Sigmoid colon (tissue), 3 donors: ENCODE measurements around the gene WRAP73.

Experiments
- POLR2A ChIP-seq, 2 donors: fragments of 450-650 bp; IDR thresholded peaks; one replicate each; pipeline ENCODE4 v1.6.1; 2016; ENCODE audit warnings: antibody characterized with exemption in 2 of 2, mild to moderate bottlenecking in 2 of 2, moderate library complexity in 2 of 2
- TF ChIP-seq, protein P1 (sequence below), 4 experiments: fragments of 450-650 bp in 3 of 4; fragments of 200-600 bp in 1 of 4; IDR thresholded peaks; one replicate each; pipeline ENCODE4 v1.5.1; 2016 to 2019; ENCODE audit warnings: antibody characterized with exemption in 4 of 4, mild to moderate bottlenecking in 3 of 4, moderate library complexity in 2 of 4

DNA sequence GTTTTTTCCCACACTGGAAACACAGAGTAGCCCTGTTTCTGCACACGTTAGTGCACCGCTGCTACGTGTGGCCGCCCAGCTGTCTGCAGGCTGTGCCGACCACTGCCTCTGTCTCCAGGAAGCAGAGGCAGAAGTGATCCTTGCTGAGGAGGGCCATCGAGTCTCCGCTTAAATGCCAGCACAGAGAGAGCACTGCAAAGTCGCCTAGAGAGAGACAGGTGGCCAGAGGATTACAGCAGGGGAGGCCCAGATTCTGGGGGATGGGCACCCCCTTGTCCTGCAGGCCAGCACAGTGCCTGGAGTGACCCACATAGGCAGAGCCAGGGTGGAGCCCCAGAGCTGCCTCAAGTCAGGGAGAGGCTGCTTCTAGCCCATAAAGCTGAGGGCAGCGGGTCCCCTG is 19.0 kb downstream of the WRAP73 start:
- TF ChIP-seq, protein P1, sequence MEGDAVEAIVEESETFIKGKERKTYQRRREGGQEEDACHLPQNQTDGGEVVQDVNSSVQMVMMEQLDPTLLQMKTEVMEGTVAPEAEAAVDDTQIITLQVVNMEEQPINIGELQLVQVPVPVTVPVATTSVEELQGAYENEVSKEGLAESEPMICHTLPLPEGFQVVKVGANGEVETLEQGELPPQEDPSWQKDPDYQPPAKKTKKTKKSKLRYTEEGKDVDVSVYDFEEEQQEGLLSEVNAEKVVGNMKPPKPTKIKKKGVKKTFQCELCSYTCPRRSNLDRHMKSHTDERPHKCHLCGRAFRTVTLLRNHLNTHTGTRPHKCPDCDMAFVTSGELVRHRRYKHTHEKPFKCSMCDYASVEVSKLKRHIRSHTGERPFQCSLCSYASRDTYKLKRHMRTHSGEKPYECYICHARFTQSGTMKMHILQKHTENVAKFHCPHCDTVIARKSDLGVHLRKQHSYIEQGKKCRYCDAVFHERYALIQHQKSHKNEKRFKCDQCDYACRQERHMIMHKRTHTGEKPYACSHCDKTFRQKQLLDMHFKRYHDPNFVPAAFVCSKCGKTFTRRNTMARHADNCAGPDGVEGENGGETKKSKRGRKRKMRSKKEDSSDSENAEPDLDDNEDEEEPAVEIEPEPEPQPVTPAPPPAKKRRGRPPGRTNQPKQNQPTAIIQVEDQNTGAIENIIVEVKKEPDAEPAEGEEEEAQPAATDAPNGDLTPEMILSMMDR (IDR thresholded peaks at IDR 0.05), result no peak
- no peak for TF ChIP-seq POLR2A (IDR thresholded peaks at IDR 0.05)
